H1 (cell line): Measurements from ENCODE around the gene DGUOK. TPM values are rescaled to one million over a fixed set of nuclear protein-coding genes. Genes with fewer than 3 reads are reported as not detected.

Source experiments
- CHD7 ChIP-seq: fragments of 300-600 bp; sonication (generic); IDR thresholded peaks from 2 replicates; pipeline ENCODE4 v1.7.1; 2012; ENCODE audit warnings: low read length, moderate library complexity, mild to moderate bottlenecking, inconsistent platforms; ENCODE audit not compliant: insufficient replicate concordance
- KDM1A ChIP-seq: fragments of 200-600, 300-600 bp; sonication (generic); IDR thresholded peaks from 2 replicates; pipeline ENCODE4 v1.7.1; 2016; ENCODE audit warnings: mild to moderate bottlenecking, low read length, borderline replicate concordance
- polyA plus RNA-seq, 7 experiments: library from polyadenylated mRNA; depleted of rRNA in 3 of 7; stranded (reverse) in 5 of 7; unstranded in 2 of 7; fragments of >200 nt in 5 of 7; fragments of 200-250 nt in 2 of 7; gene quantifications; 1 replicate in 5 of 7; 2 replicates in 1 of 7; 4 replicates in 1 of 7; pipeline versions ENCODE4 v1.2.1 to v1.2.3, GENCODE V29; 2011 to 2013; ENCODE audit warnings: missing spikeins in 2 of 7, mixed read lengths in 2 of 7
- total RNA-seq: library from RNA; stranded (reverse); fragmentation: NEBNext Ultra II Directional; extraction: Animal tissue kit (Norgen Biotek cat#: 25700); gene quantifications from 2 replicates; pipeline ENCODE4 v1.2.1, GENCODE V29; 2021

The DGUOK gene
- total and polyA plus RNA-seq, 2 of the 8 experiments (the other 6 are each of a cell fraction or from before 2014, with no cell fraction given), result 110 to 168 TPM

- TF ChIP-seq CHD7, result no peak
- TF ChIP-seq KDM1A, result no peak
These were observed 20.8 kb downstream of the DGUOK start (continued) for GRCh38 chr2:73947412-73948018.
